Measurements from ENCODE around the gene PAK5. TPM values are rescaled to one million over a fixed set of nuclear protein-coding genes. Genes with fewer than 3 reads are reported as not detected.

Gene PAK5
- total RNA-seq, 4 donors from 2014 or later = not detected

DNA sequence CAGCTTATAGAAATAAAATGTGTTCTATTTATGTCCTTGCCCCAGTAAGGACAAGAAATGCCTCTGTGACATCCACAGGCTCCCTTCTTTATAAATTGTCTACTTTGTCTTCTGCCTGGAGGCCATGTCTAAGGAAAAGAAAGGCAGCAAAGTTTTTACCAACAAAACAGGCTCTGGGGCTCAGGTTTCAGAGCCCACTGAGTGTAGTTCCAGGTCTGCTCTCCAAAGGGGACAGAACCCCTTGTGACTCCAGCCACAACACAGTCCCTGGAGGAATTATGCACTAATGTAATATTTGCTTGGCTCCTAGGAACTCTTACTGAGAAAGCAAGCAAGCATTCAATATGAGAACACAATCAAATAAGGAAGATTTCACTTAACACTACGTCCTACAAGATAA is 80.1 kb downstream of the PAK5 start:
- H3K4me3 ChIP-seq = no peak overlapping the region
- DNase-seq = no peak
- TF ChIP-seq, protein P1, sequence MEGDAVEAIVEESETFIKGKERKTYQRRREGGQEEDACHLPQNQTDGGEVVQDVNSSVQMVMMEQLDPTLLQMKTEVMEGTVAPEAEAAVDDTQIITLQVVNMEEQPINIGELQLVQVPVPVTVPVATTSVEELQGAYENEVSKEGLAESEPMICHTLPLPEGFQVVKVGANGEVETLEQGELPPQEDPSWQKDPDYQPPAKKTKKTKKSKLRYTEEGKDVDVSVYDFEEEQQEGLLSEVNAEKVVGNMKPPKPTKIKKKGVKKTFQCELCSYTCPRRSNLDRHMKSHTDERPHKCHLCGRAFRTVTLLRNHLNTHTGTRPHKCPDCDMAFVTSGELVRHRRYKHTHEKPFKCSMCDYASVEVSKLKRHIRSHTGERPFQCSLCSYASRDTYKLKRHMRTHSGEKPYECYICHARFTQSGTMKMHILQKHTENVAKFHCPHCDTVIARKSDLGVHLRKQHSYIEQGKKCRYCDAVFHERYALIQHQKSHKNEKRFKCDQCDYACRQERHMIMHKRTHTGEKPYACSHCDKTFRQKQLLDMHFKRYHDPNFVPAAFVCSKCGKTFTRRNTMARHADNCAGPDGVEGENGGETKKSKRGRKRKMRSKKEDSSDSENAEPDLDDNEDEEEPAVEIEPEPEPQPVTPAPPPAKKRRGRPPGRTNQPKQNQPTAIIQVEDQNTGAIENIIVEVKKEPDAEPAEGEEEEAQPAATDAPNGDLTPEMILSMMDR (IDR thresholded peaks at IDR 0.05) = no peak
- TF ChIP-seq POLR2A (IDR thresholded peaks at IDR 0.05) = no peak
- H3K4me1 ChIP-seq = no peaks in the 10 kb centered on the region
- no peak overlapping the region for H3K27ac ChIP-seq
- H3K9me3 ChIP-seq = no peaks in the 10 kb centered on the region
- H3K27me3 ChIP-seq = no peaks in the 10 kb centered on the region
- no peaks in the 10 kb centered on the region for H3K36me3 ChIP-seq

DNA sequence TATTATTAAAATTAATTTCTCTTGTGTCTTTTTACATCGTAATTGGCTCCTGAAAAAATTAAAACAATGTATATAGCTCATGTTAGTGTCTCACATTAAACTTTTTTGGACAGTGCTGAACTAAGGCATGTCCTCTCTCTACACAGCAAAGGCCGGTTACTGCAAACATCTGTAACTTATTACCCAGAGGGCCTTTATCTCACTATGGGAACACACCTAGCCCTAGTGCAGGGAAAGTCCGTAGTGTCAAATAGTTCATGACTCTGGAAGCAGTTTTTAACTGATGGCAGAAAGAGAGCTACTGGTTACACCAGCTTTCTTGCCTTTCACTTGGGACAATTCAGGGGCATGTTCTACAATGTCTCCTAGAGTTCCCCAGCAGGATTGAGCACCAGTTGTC is 82.2 kb downstream of the PAK5 start:
- TF ChIP-seq, protein P1 (IDR thresholded peaks at IDR 0.05) = no peak
- no peak for TF ChIP-seq POLR2A (IDR thresholded peaks at IDR 0.05)

GRCh38 chr20:9755301-9755700 is 83.6 kb downstream of the PAK5 start:
- no peaks in the 10 kb centered on the region for H3K27me3 ChIP-seq
- TF ChIP-seq POLR2A (IDR thresholded peaks at IDR 0.05) = no peak
- TF ChIP-seq, protein P1 (IDR thresholded peaks at IDR 0.05) = no peak
- no peaks in the 10 kb centered on the region for H3K9me3 ChIP-seq
- H3K4me3 ChIP-seq = no peak overlapping the region
- H3K4me1 ChIP-seq = no peaks in the 10 kb centered on the region
- no peaks in the 10 kb centered on the region for H3K36me3 ChIP-seq
- no peak overlapping the region for H3K27ac ChIP-seq
- no peak for DNase-seq

More for the DNA sequence above, 82.2 kb downstream of the PAK5 start:
- no peaks in the 10 kb centered on the region for H3K9me3 ChIP-seq
- no peaks in the 10 kb centered on the region for H3K36me3 ChIP-seq
- H3K4me3 ChIP-seq = no peak overlapping the region
- H3K4me1 ChIP-seq = no peaks in the 10 kb centered on the region
- DNase-seq = no peak
- H3K27me3 ChIP-seq = no peaks in the 10 kb centered on the region
- H3K27ac ChIP-seq = no peak overlapping the region

GRCh38 chr20:9744551-9744950 is 94.3 kb downstream of the PAK5 start:
- Histone ChIP-seq H3K4me3 (no peak overlapping the region), H3K9me3 (no peaks in the 10 kb centered on the region), H3K27me3 (no peaks in the 10 kb centered on the region), H3K4me1 (no peaks in the 10 kb centered on the region), H3K36me3 (no peaks in the 10 kb centered on the region), H3K27ac (no peak overlapping the region)
- no peak for DNase-seq
- no peak for TF ChIP-seq POLR2A (IDR thresholded peaks at IDR 0.05)
- TF ChIP-seq, protein P1 (IDR thresholded peaks at IDR 0.05) = no peak

DNA sequence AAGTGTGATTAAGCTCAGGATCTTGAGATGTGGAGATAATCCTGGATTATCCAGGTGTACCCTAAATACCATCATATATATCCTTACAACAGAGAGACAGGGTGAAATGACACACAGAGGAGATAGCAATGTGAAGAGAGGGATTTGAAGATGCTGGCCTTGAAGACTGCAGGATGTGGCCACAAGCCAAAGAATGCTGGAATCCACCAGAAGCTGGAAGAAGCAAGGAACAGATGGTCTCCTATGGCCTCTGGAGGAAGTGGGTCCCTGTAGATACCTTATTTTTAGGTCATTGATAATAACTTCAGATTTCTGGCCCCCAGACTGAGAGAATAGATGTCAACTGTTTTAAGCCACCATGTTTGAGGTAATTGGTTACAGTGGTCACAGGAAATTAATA is 95.0 kb downstream of the PAK5 start:
- TF ChIP-seq POLR2A (IDR thresholded peaks at IDR 0.05) = no peak
- TF ChIP-seq, protein P1 (IDR thresholded peaks at IDR 0.05) = no peak
- no peak overlapping the region for H3K4me3 ChIP-seq
- no peaks in the 10 kb centered on the region for H3K36me3 ChIP-seq
- no peaks in the 10 kb centered on the region for H3K9me3 ChIP-seq
- no peak for DNase-seq
- H3K27me3 ChIP-seq = no peaks in the 10 kb centered on the region
- no peak overlapping the region for H3K27ac ChIP-seq
- no peaks in the 10 kb centered on the region for H3K4me1 ChIP-seq

DNA sequence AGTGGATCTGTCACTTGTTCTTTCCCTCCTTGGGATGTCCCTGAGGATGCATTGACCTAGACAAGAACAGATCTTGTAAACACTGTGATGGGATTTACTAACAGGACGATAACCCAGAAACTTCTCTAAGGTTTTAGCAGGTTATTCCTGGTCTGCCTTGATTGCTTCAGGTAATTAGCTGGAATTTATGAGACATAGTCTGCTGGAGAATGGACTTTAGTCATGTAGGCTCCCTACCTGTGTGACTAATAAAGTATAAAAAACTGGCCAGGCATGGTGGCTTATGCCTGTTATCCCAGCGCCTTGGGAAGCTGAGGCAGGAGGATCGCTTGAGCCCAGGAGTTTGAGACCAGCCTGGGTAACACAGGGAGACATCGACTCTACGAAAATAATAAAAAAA is 96.1 kb downstream of the PAK5 start:
- no peaks in the 10 kb centered on the region for H3K9me3 ChIP-seq
- H3K36me3 ChIP-seq = no peaks in the 10 kb centered on the region
- no peak for TF ChIP-seq POLR2A (IDR thresholded peaks at IDR 0.05)
- TF ChIP-seq, protein P1 (IDR thresholded peaks at IDR 0.05) = no peak
- peak in 2 of 3 donors; percentile 44 to 47 for DNase-seq
- H3K4me3 ChIP-seq = no peak overlapping the region
- no peaks in the 10 kb centered on the region for H3K4me1 ChIP-seq
- H3K27me3 ChIP-seq = no peaks in the 10 kb centered on the region
- H3K27ac ChIP-seq = peak overlapping the region in 1 of 4 donors; percentile 22

Measured in Peyer's patch (tissue), 4 donors.